GM19328 (cell line): ENCODE data around the gene GPA33.

Source experiments
- ATAC-seq: cut with Tn5 transposase; IDR thresholded peaks from one replicate; pipeline ENCODE4 v1.9.1; 2021; ENCODE audit warnings: mild to moderate bottlenecking, moderate library complexity; ENCODE audit not compliant: unreplicated experiment

The GPA33 gene

DNA sequence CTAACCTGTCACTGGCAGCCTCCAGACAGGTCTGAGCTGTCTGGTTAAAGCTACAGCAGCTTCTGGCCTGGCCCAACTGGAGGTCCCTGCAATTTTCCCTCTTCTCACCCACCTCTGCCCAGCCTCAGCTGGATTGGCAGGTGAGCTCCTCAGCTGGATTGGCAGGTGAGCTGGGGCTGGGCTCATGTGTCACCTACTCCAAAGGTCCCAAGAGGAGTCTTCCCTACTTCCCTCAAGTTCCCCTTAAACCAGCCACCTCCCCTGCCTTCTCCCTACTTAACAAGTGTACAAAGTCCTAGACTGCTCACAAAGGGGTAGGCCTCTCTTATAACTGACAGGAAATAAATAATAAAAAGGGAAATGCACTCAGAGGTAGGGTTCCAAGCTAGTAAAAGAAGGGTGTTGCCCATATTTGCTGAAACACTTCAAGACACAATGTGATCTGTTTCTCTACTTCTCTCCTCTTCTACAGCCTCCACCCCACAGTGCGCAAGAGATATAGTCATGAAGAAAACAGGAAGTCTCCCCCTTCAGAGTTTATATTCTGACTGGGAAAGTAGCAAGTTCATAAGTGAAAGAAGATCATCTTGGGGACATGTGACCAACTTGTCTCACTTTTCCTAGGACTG is at the start of gene GPA33:
Gene GPA33 (minus strand): TSS at position 64 of the 629 bp plus-strand sequence. CDS start 90 bp downstream, outside the sequence.
- ATAC-seq: no peak

- ATAC-seq: no peak
Observed at GRCh38 chr1:167138703-167139102, 48.5 kb upstream of the GPA33 start.

DNA sequence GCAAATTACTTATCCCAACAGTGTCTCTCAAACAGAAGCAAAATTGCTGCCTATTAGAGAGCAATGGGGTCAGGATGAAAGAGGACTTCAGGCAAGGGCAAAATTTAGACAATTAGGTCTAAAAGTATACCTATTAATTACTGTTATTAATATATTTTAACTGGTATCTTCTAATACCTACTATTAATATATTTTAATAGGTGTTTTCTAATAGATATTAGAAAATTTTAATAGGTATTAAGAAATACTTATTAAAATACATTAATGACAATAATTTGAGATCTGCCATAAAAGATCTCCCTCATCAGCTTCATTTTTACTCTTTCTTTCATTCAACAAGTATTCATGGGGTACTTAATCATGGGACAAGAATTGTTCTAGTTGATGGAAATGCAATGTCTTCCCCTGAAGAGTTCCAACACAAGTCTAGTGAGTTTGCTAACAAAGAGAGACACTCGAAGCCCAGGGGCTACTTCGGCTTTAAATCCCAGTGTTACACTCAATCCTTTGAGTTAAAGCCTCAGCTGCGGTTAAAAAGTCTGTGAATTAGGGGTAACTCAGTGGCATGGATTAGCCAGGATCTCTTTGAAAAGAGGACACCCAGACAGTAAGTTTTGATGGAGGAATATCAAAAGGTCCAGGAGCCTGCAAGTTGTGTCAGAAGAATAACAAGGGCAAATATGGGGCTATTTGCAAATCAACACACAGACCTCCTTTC is 47.8 kb upstream of the GPA33 start:
- ATAC-seq: no peak

GRCh38 chr1:167137332-167137781 is 47.2 kb upstream of the GPA33 start:
- ATAC-seq: no peak

- ATAC-seq: no peak
Observed at GRCh38 chr1:167136806-167137205, 46.6 kb upstream of the GPA33 start.

DNA sequence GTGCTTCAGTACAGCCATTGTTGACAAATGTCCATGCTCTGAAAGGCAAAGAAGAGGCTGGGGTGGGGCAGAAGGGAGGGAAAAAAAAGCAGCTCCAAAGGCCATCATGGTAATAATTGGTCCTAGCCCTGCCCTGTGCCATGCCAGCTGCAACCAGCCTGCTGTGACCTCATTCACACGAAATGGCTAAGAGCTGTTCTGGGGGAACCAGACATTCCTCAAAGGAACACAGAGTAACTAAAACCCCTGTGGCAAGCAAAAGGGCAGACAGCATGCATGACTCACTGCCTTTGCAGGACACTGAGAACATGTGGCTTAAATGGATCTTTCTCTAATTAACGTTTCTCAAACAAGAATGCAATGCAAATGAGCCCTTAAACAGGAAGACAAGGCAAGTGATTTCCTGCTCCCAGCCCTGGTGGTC is 46.0 kb upstream of the GPA33 start:
- ATAC-seq: no peak

- no peak for ATAC-seq
Observed at GRCh38 chr1:167135281-167135840, 45.2 kb upstream of the GPA33 start.

GRCh38 chr1:167132301-167133010 is 42.3 kb upstream of the GPA33 start:
- no peak for ATAC-seq

GRCh38 chr1:167130829-167131510 is 40.8 kb upstream of the GPA33 start:
- ATAC-seq: no peak

DNA sequence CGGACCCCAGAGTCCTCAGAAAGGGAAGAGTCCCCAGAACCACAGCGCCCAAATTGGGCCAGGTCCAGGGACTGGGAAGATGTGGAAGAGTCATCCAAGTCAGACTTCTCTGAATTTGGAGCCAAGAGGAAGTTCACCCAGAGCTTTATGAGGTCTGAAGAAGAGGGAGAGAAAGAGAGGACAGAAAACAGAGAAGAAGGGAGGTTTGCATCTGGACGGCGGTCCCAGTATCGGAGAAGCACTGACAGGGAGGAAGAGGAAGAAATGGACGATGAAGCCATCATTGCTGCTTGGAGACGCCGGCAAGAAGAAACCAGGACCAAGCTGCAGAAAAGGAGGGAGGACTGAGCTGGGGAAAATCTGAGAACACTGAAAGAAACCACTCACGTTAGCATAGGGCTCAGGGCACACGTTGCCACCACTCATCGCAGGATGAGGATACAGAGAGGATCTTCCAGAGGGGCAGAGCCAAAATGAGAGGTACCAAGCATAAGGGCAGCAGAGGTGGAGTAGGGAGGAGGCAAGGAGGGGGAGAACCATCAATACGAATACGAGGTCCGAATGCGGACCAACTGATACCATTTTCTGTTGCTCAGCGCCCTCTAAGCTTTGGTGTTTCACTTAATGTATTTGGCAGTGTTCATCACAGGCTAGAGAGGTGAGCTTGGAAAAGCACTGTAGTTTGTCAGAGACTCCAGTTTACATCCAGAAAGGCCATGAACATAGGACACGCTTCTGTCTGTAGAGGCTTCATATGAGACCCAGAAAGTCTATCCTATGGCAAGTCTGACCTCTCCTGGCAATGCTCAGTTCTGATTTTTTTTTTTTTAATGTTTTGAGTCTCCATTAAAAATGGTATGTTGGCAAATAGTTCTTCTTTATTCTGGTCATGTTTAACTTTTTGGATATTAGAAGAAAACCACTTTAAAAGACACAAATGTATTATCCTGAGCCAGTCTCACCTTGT is 38.4 kb upstream of the GPA33 start:
- no peak for ATAC-seq

GRCh38 chr1:167127661-167128060 is 37.5 kb upstream of the GPA33 start:
- no peak for ATAC-seq

DNA sequence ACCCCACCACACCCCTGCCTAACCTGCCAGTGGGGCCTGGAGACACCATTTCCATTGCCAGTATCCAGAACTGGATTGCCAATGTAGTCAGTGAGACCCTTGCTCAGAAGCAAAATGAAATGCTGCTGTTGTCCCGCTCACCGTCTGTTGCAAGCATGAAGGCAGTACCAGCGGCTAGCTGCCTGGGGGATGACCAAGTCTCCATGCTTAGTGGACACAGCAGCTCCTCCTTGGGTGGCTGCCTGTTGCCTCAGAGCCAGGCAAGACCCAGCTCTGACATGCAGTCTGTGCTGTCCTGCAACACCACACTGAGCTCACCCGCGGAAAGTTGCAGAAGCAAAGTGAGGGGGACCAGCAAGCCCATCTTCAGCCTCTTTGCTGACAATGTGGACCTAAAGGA is 37.1 kb upstream of the GPA33 start:
- ATAC-seq: no peak

GRCh38 chr1:167126811-167127210 is 36.6 kb upstream of the GPA33 start:
- no peak for ATAC-seq

GRCh38 chr1:167126317-167126716 is 36.1 kb upstream of the GPA33 start:
- ATAC-seq: no peak

DNA sequence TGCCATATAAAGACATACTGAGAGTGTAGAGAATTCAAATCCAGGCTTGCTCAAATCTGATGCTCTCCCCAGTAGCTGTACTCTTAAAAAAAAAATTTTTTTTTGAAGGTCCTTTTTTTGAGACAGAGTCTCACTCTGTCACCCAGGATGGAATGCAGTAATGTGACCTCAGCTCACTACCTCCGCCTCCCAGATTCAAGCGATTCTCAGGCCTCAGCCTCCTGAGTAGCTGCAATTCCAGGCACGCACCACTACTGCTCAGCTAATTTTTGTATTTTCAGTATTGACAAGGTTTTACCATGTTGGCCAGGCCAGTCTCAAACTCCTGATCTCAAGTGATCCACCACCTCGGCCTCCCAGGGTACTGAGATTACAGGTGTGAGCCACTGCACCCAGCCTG is 32.4 kb upstream of the GPA33 start:
- no peak for ATAC-seq

DNA sequence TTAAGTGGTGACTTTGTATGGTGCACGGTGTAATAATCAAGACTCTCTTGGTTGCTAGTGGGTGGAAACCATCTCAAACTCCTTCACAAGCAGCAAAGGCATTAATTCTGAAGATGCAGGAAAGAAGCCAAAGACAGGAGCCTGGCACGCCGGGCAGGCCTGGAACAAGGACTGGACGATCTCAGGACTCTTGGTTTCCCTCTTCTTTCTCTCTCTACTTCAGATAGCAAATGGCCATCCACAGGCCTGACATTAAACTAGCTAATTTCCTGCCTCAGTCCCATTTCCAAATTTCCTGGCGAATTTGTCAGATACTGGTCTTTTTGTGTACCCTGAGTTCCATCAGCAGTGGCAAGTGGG is 31.9 kb upstream of the GPA33 start:
- ATAC-seq: no peak

DNA sequence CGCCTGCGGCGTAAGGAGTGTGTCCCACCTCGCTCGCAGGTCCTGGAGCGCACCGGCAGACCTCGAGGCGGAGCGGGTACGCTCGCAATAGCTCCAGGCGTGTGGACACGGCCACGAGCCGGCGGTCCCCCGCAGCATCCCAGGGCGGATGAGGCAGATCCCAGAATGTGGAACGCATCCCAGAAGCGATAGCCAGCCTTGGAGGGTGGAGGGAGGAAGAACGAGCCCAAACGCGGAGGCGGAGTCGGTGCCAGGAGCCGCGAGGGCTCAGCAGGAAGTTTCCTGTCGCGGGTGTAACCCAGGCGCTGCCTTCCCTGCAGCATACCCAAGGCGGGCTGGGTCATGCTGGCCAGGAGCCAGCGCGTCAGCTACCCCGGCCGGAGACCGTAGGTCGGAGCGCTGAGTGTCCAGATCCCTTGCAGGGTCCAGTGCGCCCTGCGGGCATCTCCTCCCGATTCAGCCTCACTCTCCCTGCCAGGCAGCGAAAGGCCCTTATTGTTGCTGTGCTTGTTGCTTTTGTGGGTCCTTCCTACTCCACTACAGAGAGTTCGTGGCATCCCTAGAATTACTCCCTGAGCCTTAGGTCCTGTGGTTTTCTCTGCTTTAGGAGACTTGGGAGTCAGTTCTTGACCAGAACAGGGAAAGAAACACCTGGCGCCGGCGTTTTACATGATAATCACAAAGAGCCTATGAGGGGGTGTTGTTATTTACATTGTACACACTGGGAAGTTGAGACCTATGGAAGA is 31.4 kb upstream of the GPA33 start:
- no peak for ATAC-seq

DNA sequence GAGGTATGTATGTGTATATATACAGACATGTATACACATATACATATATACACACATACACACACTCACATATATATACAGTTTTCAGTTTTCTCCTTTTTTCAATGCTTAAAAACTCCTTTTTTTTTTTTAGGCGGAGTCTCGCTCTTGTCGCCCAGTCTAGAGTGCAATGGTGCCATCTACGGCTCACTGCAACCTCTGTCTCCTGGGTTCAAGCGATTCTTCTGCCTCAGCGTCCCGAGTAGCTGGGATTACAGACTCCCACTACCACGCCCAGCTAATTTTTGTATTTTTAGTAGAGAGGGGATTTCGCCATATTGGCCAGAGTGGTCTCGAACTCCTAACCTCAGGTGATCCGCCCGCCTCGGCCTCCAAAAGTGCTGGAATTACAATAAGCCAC is 30.7 kb upstream of the GPA33 start:
- no peak for ATAC-seq

- no peak for ATAC-seq
Observed at GRCh38 chr1:167119696-167120095, 29.5 kb upstream of the GPA33 start.
